ENCODE measurements around the gene MCRIP1. TPM values are rescaled to one million over a fixed set of nuclear protein-coding genes. Genes with fewer than 3 reads are reported as not detected.

Gene MCRIP1
- total and polyA plus RNA-seq, 10 of the 15 experiments (the other 5 are each of a cell fraction or from before 2014, with no cell fraction given): 0.31 to 54.4 (median 30.8) TPM

GRCh38 chr17:81792675-81793615, 40.1 kb downstream of the MCRIP1 start:
- no peak overlapping the region for H3K4me3 ChIP-seq
- no peak for DNase-seq (ENCODE audit: low read depth, low spot score)
- H3K27ac ChIP-seq (ENCODE audit: control insufficient read depth, insufficient read depth): no peak overlapping the region
- WGBS (ENCODE audit: insufficient coverage, insufficient replicate concordance, low lambda C conversion rate, missing lambda C conversion rate): 78% methylated on average over 7 of the region's 8 CpGs
- no peak for ATAC-seq
- H2AFZ ChIP-seq (ENCODE audit: control insufficient read depth, low read depth, low read length): no peak overlapping the region
- ChIA-PET POLR2A (no interaction called here), CTCF (no interaction called here), SMC1A (ENCODE audit: uncharacterized antibody, unreplicated experiment) (no interaction called here), RAD21 (ENCODE audit: unreplicated experiment) (no interaction called here)
- intact Hi-C loops (cut with micrococcal nuclease; ENCODE audit: unreplicated experiment) (no loop called here), in situ Hi-C loops (cut with MboI) (no loop called here)
- no peak overlapping the region for H3K4me2 ChIP-seq (ENCODE audit: control insufficient read depth, insufficient read depth)
- no peaks in the 10 kb centered on the region; the same call in 2 of the 3 replicates for H3K9me3 ChIP-seq (replicated peaks; ENCODE audit: control insufficient read depth, insufficient read depth, low read length)
- no peak for FAIRE-seq
- BruUV-seq (replicated peaks): no TSS peak
- no peaks in the 10 kb centered on the region for H3K27me3 ChIP-seq (replicated peaks in 1 of 2; ENCODE audit: control insufficient read depth in 2 of 2, insufficient read depth in 2 of 2, low read length in 1 of 2)
- no peaks in the 10 kb centered on the region for H3K4me1 ChIP-seq (ENCODE audit: control insufficient read depth, insufficient read depth, low read length)
- TF ChIP-seq CHD2 (IDR thresholded peaks at IDR 0.05; ENCODE audit: borderline replicate concordance, low read depth, low read length) (no peak), NBN (IDR thresholded peaks at IDR 0.05) (0 out of 2 replicates have a peak, but pooled peaks have one; percentile 24)
- no peak overlapping the region for H3K9ac ChIP-seq (ENCODE audit: control insufficient read depth, insufficient read depth, low read length)
- H4K20me1 ChIP-seq (ENCODE audit: control insufficient read depth, insufficient read depth): no peaks in the 10 kb centered on the region
- H3K79me2 ChIP-seq (ENCODE audit: control insufficient read depth, insufficient read depth, low read length): no peaks in the 10 kb centered on the region
- no peaks in the 10 kb centered on the region for H3K36me3 ChIP-seq (ENCODE audit: control insufficient read depth in 2 of 2, insufficient read depth in 2 of 2, low read length in 1 of 2)

Other genes starting within 250 kb of the MCRIP1 start
Only the 7 nearest of the 30 such genes appear.
- gene GCGR, start 29.1 kb downstream of the MCRIP1 start, total RNA-seq (2014; rRNA removed): not detected in 2 replicates
- gene GCGR, start 29.1 kb downstream of the MCRIP1 start, total RNA-seq (2014; rRNA removed; fragmentation: Illumina TruSeq; extraction: Trizol): not detected in 2 replicates
- gene GCGR, start 29.1 kb downstream of the MCRIP1 start, total RNA-seq (2021): not detected in 2 replicates
- not detected in 2 replicates for gene GCGR, start 29.1 kb downstream of the MCRIP1 start, polyA plus RNA-seq (2011; rRNA removed)
- gene GCGR, start 29.1 kb downstream of the MCRIP1 start, polyA plus RNA-seq (2014; fragmentation: Illumina TruSeq; extraction: Trizol): not detected in 2 replicates
- gene GCGR, start 29.1 kb downstream of the MCRIP1 start, polyA plus RNA-seq (2014; fragmentation: Nextera tagmentation; extraction: Ambion mirVana): not detected
- not detected in 2 replicates for gene GCGR, start 29.1 kb downstream of the MCRIP1 start, polyA plus RNA-seq (2014; rRNA removed)
- gene GCGR, start 29.1 kb downstream of the MCRIP1 start, polyA plus RNA-seq (2016; fragmentation: Nextera tagmentation; extraction: Ambion mirVana): not detected
- gene PPP1R27, start 1.8 kb upstream of the MCRIP1 start, total RNA-seq (2014; rRNA removed): 0.17 and 2.0 TPM in 2 replicates
- gene PPP1R27, start 1.8 kb upstream of the MCRIP1 start, total RNA-seq (2014; rRNA removed; fragmentation: Illumina TruSeq; extraction: Trizol): 0.14 and 0.31 TPM in 2 replicates
- 0.49 and 0.53 TPM in 2 replicates for gene PPP1R27, start 1.8 kb upstream of the MCRIP1 start, total RNA-seq (2021)
- gene PPP1R27, start 1.8 kb upstream of the MCRIP1 start, polyA plus RNA-seq (2011; rRNA removed): not detected in 2 replicates
- 0.28 TPM in 1 of 2 replicates, not detected in the other for gene PPP1R27, start 1.8 kb upstream of the MCRIP1 start, polyA plus RNA-seq (2014; fragmentation: Illumina TruSeq; extraction: Trizol)
- not detected for gene PPP1R27, start 1.8 kb upstream of the MCRIP1 start, polyA plus RNA-seq (2014; fragmentation: Nextera tagmentation; extraction: Ambion mirVana)
- 0.59 and 0.61 TPM in 2 replicates for gene PPP1R27, start 1.8 kb upstream of the MCRIP1 start, polyA plus RNA-seq (2014; rRNA removed)
- 1 to 10 TPM in 1 of 2 experiments, under 1 TPM in 1; 0.70 to 1.6 TPM for gene PPP1R27, start 1.8 kb upstream of the MCRIP1 start, polyA plus RNA-seq (2016; fragmentation: Nextera tagmentation; extraction: Ambion mirVana)
- gene P4HB, start 27.2 kb upstream of the MCRIP1 start, total RNA-seq (2014; rRNA removed): 378 and 467 TPM in 2 replicates
- gene P4HB, start 27.2 kb upstream of the MCRIP1 start, total RNA-seq (2014; rRNA removed; fragmentation: Illumina TruSeq; extraction: Trizol): 247 and 285 TPM in 2 replicates
- 378 and 437 TPM in 2 replicates for gene P4HB, start 27.2 kb upstream of the MCRIP1 start, total RNA-seq (2021)
- gene P4HB, start 27.2 kb upstream of the MCRIP1 start, polyA plus RNA-seq (2011; rRNA removed): 44.1 and 49.9 TPM in 2 replicates
- 458 and 725 TPM in 2 replicates for gene P4HB, start 27.2 kb upstream of the MCRIP1 start, polyA plus RNA-seq (2014; fragmentation: Illumina TruSeq; extraction: Trizol)
- gene P4HB, start 27.2 kb upstream of the MCRIP1 start, polyA plus RNA-seq (2014; fragmentation: Nextera tagmentation; extraction: Ambion mirVana): 10 to 100 TPM in 1 of 2 experiments, 1 to 10 TPM in 1; 4.7 to 18.3 TPM
- gene P4HB, start 27.2 kb upstream of the MCRIP1 start, polyA plus RNA-seq (2014; rRNA removed): 128 and 182 TPM in 2 replicates
- 100 to 1,000 TPM; 543 to 549 TPM for gene P4HB, start 27.2 kb upstream of the MCRIP1 start, polyA plus RNA-seq (2016; fragmentation: Nextera tagmentation; extraction: Ambion mirVana)
- 139 and 180 TPM in 2 replicates for gene ARHGDIA, start 38.0 kb upstream of the MCRIP1 start, total RNA-seq (2014; rRNA removed)
- gene ARHGDIA, start 38.0 kb upstream of the MCRIP1 start, total RNA-seq (2014; rRNA removed; fragmentation: Illumina TruSeq; extraction: Trizol): 124 and 125 TPM in 2 replicates
- 538 and 552 TPM in 2 replicates for gene ARHGDIA, start 38.0 kb upstream of the MCRIP1 start, total RNA-seq (2021)
- 18.6 and 39.5 TPM in 2 replicates for gene ARHGDIA, start 38.0 kb upstream of the MCRIP1 start, polyA plus RNA-seq (2011; rRNA removed)
- gene ARHGDIA, start 38.0 kb upstream of the MCRIP1 start, polyA plus RNA-seq (2014; fragmentation: Illumina TruSeq; extraction: Trizol): 24.3 and 159 TPM in 2 replicates
- gene ARHGDIA, start 38.0 kb upstream of the MCRIP1 start, polyA plus RNA-seq (2014; fragmentation: Nextera tagmentation; extraction: Ambion mirVana): 10 to 100 TPM; 17.9 to 47.8 TPM
- gene ARHGDIA, start 38.0 kb upstream of the MCRIP1 start, polyA plus RNA-seq (2014; rRNA removed): 184 and 246 TPM in 2 replicates
- gene ARHGDIA, start 38.0 kb upstream of the MCRIP1 start, polyA plus RNA-seq (2016; fragmentation: Nextera tagmentation; extraction: Ambion mirVana): 100 to 1,000 TPM; 336 to 349 TPM
- 253 and 263 TPM in 2 replicates for gene ALYREF, start 58.3 kb upstream of the MCRIP1 start, total RNA-seq (2014; rRNA removed)
- gene ALYREF, start 58.3 kb upstream of the MCRIP1 start, total RNA-seq (2014; rRNA removed; fragmentation: Illumina TruSeq; extraction: Trizol): 140 and 158 TPM in 2 replicates
- gene ALYREF, start 58.3 kb upstream of the MCRIP1 start, total RNA-seq (2021): 238 and 240 TPM in 2 replicates
- 61.5 and 103 TPM in 2 replicates for gene ALYREF, start 58.3 kb upstream of the MCRIP1 start, polyA plus RNA-seq (2011; rRNA removed)
- gene ALYREF, start 58.3 kb upstream of the MCRIP1 start, polyA plus RNA-seq (2014; fragmentation: Illumina TruSeq; extraction: Trizol): 29.4 and 105 TPM in 2 replicates
- 10 to 100 TPM in 1 of 2 experiments, 1 to 10 TPM in 1; 2.4 to 11.4 TPM for gene ALYREF, start 58.3 kb upstream of the MCRIP1 start, polyA plus RNA-seq (2014; fragmentation: Nextera tagmentation; extraction: Ambion mirVana)
- 208 and 229 TPM in 2 replicates for gene ALYREF, start 58.3 kb upstream of the MCRIP1 start, polyA plus RNA-seq (2014; rRNA removed)
- 10 to 100 TPM in 1 of 2 experiments, 1 to 10 TPM in 1; 9.8 to 17.7 TPM for gene ALYREF, start 58.3 kb upstream of the MCRIP1 start, polyA plus RNA-seq (2016; fragmentation: Nextera tagmentation; extraction: Ambion mirVana)
- 141 and 152 TPM in 2 replicates for gene ANAPC11, start 58.4 kb upstream of the MCRIP1 start, total RNA-seq (2014; rRNA removed)
- gene ANAPC11, start 58.4 kb upstream of the MCRIP1 start, total RNA-seq (2014; rRNA removed; fragmentation: Illumina TruSeq; extraction: Trizol): 49.3 and 59.3 TPM in 2 replicates
- 137 and 147 TPM in 2 replicates for gene ANAPC11, start 58.4 kb upstream of the MCRIP1 start, total RNA-seq (2021)
- 119 and 207 TPM in 2 replicates for gene ANAPC11, start 58.4 kb upstream of the MCRIP1 start, polyA plus RNA-seq (2011; rRNA removed)
- 5.6 and 28.5 TPM in 2 replicates for gene ANAPC11, start 58.4 kb upstream of the MCRIP1 start, polyA plus RNA-seq (2014; fragmentation: Illumina TruSeq; extraction: Trizol)
- 100 to 1,000 TPM; 127 to 173 TPM for gene ANAPC11, start 58.4 kb upstream of the MCRIP1 start, polyA plus RNA-seq (2014; fragmentation: Nextera tagmentation; extraction: Ambion mirVana)
- 210 and 211 TPM in 2 replicates for gene ANAPC11, start 58.4 kb upstream of the MCRIP1 start, polyA plus RNA-seq (2014; rRNA removed)
- 100 to 1,000 TPM; 394 to 395 TPM for gene ANAPC11, start 58.4 kb upstream of the MCRIP1 start, polyA plus RNA-seq (2016; fragmentation: Nextera tagmentation; extraction: Ambion mirVana)
- gene NPB, start 68.9 kb upstream of the MCRIP1 start, total RNA-seq (2014; rRNA removed): 0.05 and 0.23 TPM in 2 replicates
- 0.09 and 0.13 TPM in 2 replicates for gene NPB, start 68.9 kb upstream of the MCRIP1 start, total RNA-seq (2014; rRNA removed; fragmentation: Illumina TruSeq; extraction: Trizol)
- gene NPB, start 68.9 kb upstream of the MCRIP1 start, total RNA-seq (2021): 0.29 TPM in 1 of 2 replicates, not detected in the other
- gene NPB, start 68.9 kb upstream of the MCRIP1 start, polyA plus RNA-seq (2011; rRNA removed): 0.04 and 0.07 TPM in 2 replicates
- 0.03 TPM in 1 of 2 replicates, not detected in the other for gene NPB, start 68.9 kb upstream of the MCRIP1 start, polyA plus RNA-seq (2014; fragmentation: Illumina TruSeq; extraction: Trizol)
- under 1 TPM; 0.24 to 0.40 TPM for gene NPB, start 68.9 kb upstream of the MCRIP1 start, polyA plus RNA-seq (2014; fragmentation: Nextera tagmentation; extraction: Ambion mirVana)
- gene NPB, start 68.9 kb upstream of the MCRIP1 start, polyA plus RNA-seq (2014; rRNA removed): 0.04 and 0.12 TPM in 2 replicates
- gene NPB, start 68.9 kb upstream of the MCRIP1 start, polyA plus RNA-seq (2016; fragmentation: Nextera tagmentation; extraction: Ambion mirVana): under 1 TPM in 1 of 2 experiments, not detected in 1; 0.16 TPM